KMS-11 (cell line): ENCODE measurements around the gene RNF112.

Source experiments
- H2AFZ ChIP-seq: fragments of 200-600 bp; sonication (generic); 2 replicates; pipeline ENCODE4 v1.6.1; 2016; ENCODE audit warnings: antibody characterized with exemption, mixed run types, low read depth
- H3K27ac ChIP-seq: fragments of 200-600 bp; sonication (generic); 2 replicates; pipeline ENCODE4 v1.6.1; 2016; ENCODE audit warnings: mild to moderate bottlenecking, mixed run types
- H3K27me3 ChIP-seq: fragments of 200-600 bp; sonication (generic); 2 replicates; pipeline ENCODE4 v1.6.1; 2017; ENCODE audit warnings: mild to moderate bottlenecking, low read depth, mixed run types, moderate library complexity; ENCODE audit not compliant: insufficient read depth
- H3K36me3 ChIP-seq: fragments of 200-600 bp; sonication (generic); 2 replicates; pipeline ENCODE4 v1.6.1; 2017; ENCODE audit warnings: mild to moderate bottlenecking, mixed run types; ENCODE audit not compliant: insufficient read depth
- H3K4me1 ChIP-seq: fragments of 200-600 bp; sonication (generic); 2 replicates; pipeline ENCODE4 v1.6.1; 2016; ENCODE audit warnings: mild to moderate bottlenecking, low read depth, mixed run types; ENCODE audit not compliant: poor library complexity, severe bottlenecking
- H3K4me2 ChIP-seq: fragments of 200-600 bp; sonication (generic); 2 replicates; pipeline ENCODE4 v1.7.0; 2016; ENCODE audit warnings: mild to moderate bottlenecking, mixed run types
- H3K4me3 ChIP-seq: fragments of 200-600 bp; sonication (generic); IDR thresholded peaks from 2 replicates; pipeline ENCODE4 v1.6.1; 2017; ENCODE audit warnings: low read depth, low read length, mixed read lengths; ENCODE audit not compliant: insufficient read depth
- H3K79me2 ChIP-seq: fragments of 200-600 bp; sonication (generic); 2 replicates; pipeline ENCODE4 v1.6.1; 2016; ENCODE audit warnings: low read depth, mixed run types; ENCODE audit not compliant: insufficient read depth
- H3K9ac ChIP-seq: fragments of 200-600 bp; sonication (generic); 2 replicates; pipeline ENCODE4 v1.6.1; 2016; ENCODE audit warnings: mild to moderate bottlenecking, mixed run types
- H4K20me1 ChIP-seq: fragments of 200-600 bp; sonication (generic); 2 replicates; pipeline ENCODE4 v1.6.1; 2016; ENCODE audit warnings: mild to moderate bottlenecking, mixed run types; ENCODE audit not compliant: insufficient read depth
- CTCF ChIP-seq: fragments of 200-600 bp; sonication (generic); conservative IDR thresholded peaks from 2 replicates; pipeline ENCODE4 v1.6.1; 2017; ENCODE audit warnings: low read depth, mild to moderate bottlenecking, antibody characterized with exemption, low read length, moderate library complexity, mixed read lengths

The RNF112 gene

GRCh38 chr17:19412510-19412909 is 1.5 kb downstream of the RNF112 start:
- no peak overlapping the region for H3K4me3 ChIP-seq
- H3K9ac ChIP-seq: no peak overlapping the region
- no peaks in the 10 kb centered on the region for H3K27me3 ChIP-seq
- H3K4me1 ChIP-seq: peaks cover 4% of the 10 kb centered on the region
- no peak for TF ChIP-seq CTCF
- no peaks in the 10 kb centered on the region for H3K79me2 ChIP-seq
- no peak overlapping the region for H3K27ac ChIP-seq
- no peak overlapping the region for H2AFZ ChIP-seq
- no peak overlapping the region for H3K4me2 ChIP-seq
- no peaks in the 10 kb centered on the region for H4K20me1 ChIP-seq
- H3K36me3 ChIP-seq: no peaks in the 10 kb centered on the region

- no peaks in the 10 kb centered on the region for H4K20me1 ChIP-seq
- no peak overlapping the region for H3K4me3 ChIP-seq
- no peak overlapping the region for H3K27ac ChIP-seq
- H3K9ac ChIP-seq: no peak overlapping the region
- H2AFZ ChIP-seq: no peak overlapping the region
- H3K36me3 ChIP-seq: no peaks in the 10 kb centered on the region
- no peak for TF ChIP-seq CTCF
- peaks cover 7% of the 10 kb centered on the region for H3K4me1 ChIP-seq
- no peak overlapping the region for H3K4me2 ChIP-seq
- no peaks in the 10 kb centered on the region for H3K27me3 ChIP-seq
- no peaks in the 10 kb centered on the region for H3K79me2 ChIP-seq
Measured at GRCh38 chr17:19412984-19413383, 2.0 kb downstream of the RNF112 start.

GRCh38 chr17:19413761-19414160 is 2.7 kb downstream of the RNF112 start:
- Histone ChIP-seq H2AFZ (no peak overlapping the region), H3K4me2 (no peak overlapping the region), H3K27me3 (no peaks in the 10 kb centered on the region), H3K4me3 (no peak overlapping the region), H3K27ac (no peak overlapping the region), H3K4me1 (peaks cover 7% of the 10 kb centered on the region), H3K9ac (no peak overlapping the region), H4K20me1 (no peaks in the 10 kb centered on the region), H3K79me2 (no peaks in the 10 kb centered on the region), H3K36me3 (no peaks in the 10 kb centered on the region)
- TF ChIP-seq CTCF: no peak

- Histone ChIP-seq H3K36me3 (no peaks in the 10 kb centered on the region), H3K4me1 (peaks cover 7% of the 10 kb centered on the region), H4K20me1 (no peaks in the 10 kb centered on the region), H3K4me3 (no peak overlapping the region), H3K79me2 (no peaks in the 10 kb centered on the region), H3K27ac (no peak overlapping the region), H2AFZ (no peak overlapping the region), H3K9ac (no peak overlapping the region), H3K4me2 (no peak overlapping the region), H3K27me3 (no peaks in the 10 kb centered on the region)
- no peak for TF ChIP-seq CTCF
Measured at GRCh38 chr17:19414396-19415280, 3.6 kb downstream of the RNF112 start.
